SK-N-SH (cell line): Measurements from ENCODE around the gene ME3. TPM values are rescaled to one million over a fixed set of nuclear protein-coding genes. Genes with fewer than 3 reads are reported as not detected.
A peak's percentile ranks its signal among the peaks of the same experiment; 100 is the strongest.

Experiments used
- CTCF ChIA-PET: fragments of 300-600, 350-600 bp; formaldehyde crosslinking; extraction: SDS; loops from one replicate; lab custom pipeline; 2021; lab: Yijun Ruan, JAX
- POLR2A ChIA-PET: fragments of 350-600 bp; sonication (Branson Sonifier 250); formaldehyde crosslinking; extraction: SDS; loops from one replicate; lab custom pipeline; 2020; ENCODE audit warnings: antibody characterized with exemption, inconsistent platforms; lab: Yijun Ruan, JAX
- DNase-seq: peaks from one replicate; pipeline ENCODE4 v3.0.0; 2012
- H2AFZ ChIP-seq: fragments of 200-600 bp; sonication (generic); 2 replicates; pipeline ENCODE4 v1.8.1; 2016; ENCODE audit warnings: antibody characterized with exemption, mild to moderate bottlenecking, low read depth
- H3F3A ChIP-seq: fragments of 200-600 bp; sonication (generic); replicated peaks from 2 replicates; pipeline ENCODE3; 2016; ENCODE audit warnings: antibody characterized with exemption, mild to moderate bottlenecking; ENCODE audit not compliant: insufficient read depth
- H3K27ac ChIP-seq, 2 experiments: fragments of 200-500 bp in 1 of 2; fragments of 200-600 bp in 1 of 2; sonication (Bioruptor generic) in 1 of 2; sonication (generic), shearing (Covaris generic) in 1 of 2; 2 replicates each; pipeline versions ENCODE4 v1.5.1 to v1.6.1; 2014 to 2016; ENCODE audit warnings: low read depth in 2 of 2, inconsistent platforms in 1 of 2, low read length in 1 of 2, mild to moderate bottlenecking in 1 of 2, mixed read lengths in 1 of 2
- H3K27me3 ChIP-seq: fragments of 200-600 bp; sonication (generic), shearing (Covaris generic); 2 replicates; pipeline ENCODE4 v1.6.1; 2016; ENCODE audit warnings: mixed run types; ENCODE audit not compliant: insufficient read depth
- H3K36me3 ChIP-seq, 2 experiments: fragments of 200-500 bp in 1 of 2; fragments of 200-600 bp in 1 of 2; sonication (Bioruptor generic) in 1 of 2; sonication (generic) in 1 of 2; replicated peaks in 1 of 2; 2 replicates each; pipeline versions ENCODE3 to v1.5.1; 2014 to 2016; ENCODE audit warnings: low read length in 1 of 2, mild to moderate bottlenecking in 1 of 2; ENCODE audit not compliant: insufficient read depth in 2 of 2, control insufficient read depth in 1 of 2
- H3K4me1 ChIP-seq, 2 experiments: fragments of 200-500 bp in 1 of 2; fragments of 200-600 bp in 1 of 2; sonication (Bioruptor generic) in 1 of 2; sonication (generic), shearing (Covaris generic) in 1 of 2; 2 replicates each; pipeline versions ENCODE4 v1.5.1 to v1.6.1; 2014 to 2016; ENCODE audit warnings: low read depth in 1 of 2, low read length in 1 of 2, mixed run types in 1 of 2; ENCODE audit not compliant: insufficient read depth in 2 of 2, control insufficient read depth in 1 of 2
- H3K4me2 ChIP-seq: fragments of 200-600 bp; sonication (generic), shearing (Covaris generic); 2 replicates; pipeline ENCODE4 v1.6.1; 2017; ENCODE audit warnings: mixed run types
- H3K4me3 ChIP-seq, 2 experiments: fragments of 200-500 bp in 1 of 2; fragments of 200-600 bp in 1 of 2; sonication (Bioruptor generic) in 1 of 2; sonication (generic), shearing (Covaris generic) in 1 of 2; 2 replicates each; pipeline versions ENCODE4 v1.5.1 to v1.8.1; 2014 to 2016; ENCODE audit warnings: low read depth in 2 of 2, inconsistent platforms in 1 of 2, low read length in 1 of 2, mild to moderate bottlenecking in 1 of 2, mixed read lengths in 1 of 2, moderate library complexity in 1 of 2
- H3K79me2 ChIP-seq: fragments of 200-600 bp; sonication (generic); 2 replicates; pipeline ENCODE4 v1.8.1; 2017; ENCODE audit warnings: mild to moderate bottlenecking; ENCODE audit not compliant: insufficient read depth
- H3K9ac ChIP-seq: fragments of 200-600 bp; sonication (generic); 2 replicates; pipeline ENCODE4 v1.6.1; 2017; ENCODE audit warnings: mixed run types
- H3K9me2 ChIP-seq: fragments of 200-600 bp; sonication (generic); 2 replicates; pipeline ENCODE4 v1.6.1; 2017; ENCODE audit warnings: mixed run types
- H3K9me3 ChIP-seq: fragments of 200-600 bp; sonication (generic); 2 replicates; pipeline ENCODE4 v1.6.1; 2017; ENCODE audit warnings: mixed run types, mild to moderate bottlenecking, moderate library complexity
- H4K20me1 ChIP-seq: fragments of 200-600 bp; sonication (generic); 2 replicates; pipeline ENCODE4 v1.6.1; 2017; ENCODE audit warnings: mild to moderate bottlenecking, mixed run types; ENCODE audit not compliant: insufficient read depth
- EP300 ChIP-seq, 2 experiments: IDR thresholded peaks; 2 replicates each; pipeline versions ENCODE4 v1.4.0 to v1.6.1; 2012; ENCODE audit warnings: borderline replicate concordance in 1 of 2, low read depth in 1 of 2, low read length in 1 of 2
- GATA2 ChIP-seq: sonication (generic); formaldehyde crosslinking; IDR thresholded peaks from 2 replicates; pipeline ENCODE4 v1.5.0; 2020; ENCODE audit warnings: mild to moderate bottlenecking, missing genetic modification reagents
- JUND ChIP-seq: IDR thresholded peaks from 2 replicates; pipeline ENCODE4 v1.4.0; 2012
- MAX ChIP-seq: IDR thresholded peaks from 2 replicates; pipeline ENCODE4 v1.4.0; 2012; ENCODE audit warnings: low read depth
- PBX3 ChIP-seq: IDR thresholded peaks from 2 replicates; pipeline ENCODE4; 2012
- RAD21 ChIP-seq: IDR thresholded peaks from 2 replicates; pipeline ENCODE4 v1.6.1; 2012; ENCODE audit warnings: mild to moderate bottlenecking, low read length
- RCOR1 ChIP-seq: fragments of 150-350 bp; IDR thresholded peaks from 2 replicates; pipeline ENCODE4 v1.6.1; 2017; ENCODE audit warnings: antibody characterized with exemption, low read length
- TAF1 ChIP-seq: IDR thresholded peaks from 2 replicates; pipeline ENCODE4 v1.6.1; 2012; ENCODE audit warnings: low read depth, mild to moderate bottlenecking, low read length, moderate library complexity, borderline replicate concordance
- USF2 ChIP-seq: fragments of 150-350 bp; IDR thresholded peaks from 2 replicates; pipeline ENCODE4 v1.6.1; 2017; ENCODE audit warnings: antibody characterized with exemption, low read length, low read depth, borderline replicate concordance
- ZBTB33 ChIP-seq: IDR thresholded peaks from 2 replicates; pipeline ENCODE4 v1.4.0; 2012; ENCODE audit warnings: low read depth, borderline replicate concordance
- WGBS: methylation state at CpG from one replicate; pipeline ENCODE4 v1.1.6; 2017; ENCODE audit warnings: low lambda C conversion rate; 5-methylcytosine and 5-hydroxymethylcytosine counted together
- polyA plus RNA-seq, 3 experiments: library from polyadenylated mRNA; depleted of rRNA; stranded (reverse); fragments of >200 nt; gene quantifications; 2 replicates each; pipeline ENCODE4 v1.2.3, GENCODE V29; 2012

ME3 gene
- polyA plus RNA-seq, 1 of the 3 experiments (the other 2 are of a cell fraction), result 22.0 TPM

GRCh38 chr11:86570451-86570850 lies 102.0 kb downstream of the ME3 start:
- H3K4me1 ChIP-seq, result peaks cover 0 to 18% of the 10 kb centered on the region in 2 experiments; a peak in 1 of 4 replicates
- DNase-seq, result no peak
- no peaks in the 10 kb centered on the region for H3K9me2 ChIP-seq
- peaks cover 5% of the 10 kb centered on the region for H3F3A ChIP-seq
- H4K20me1 ChIP-seq, result no peaks in the 10 kb centered on the region
- no peaks in the 10 kb centered on the region for H3K9me3 ChIP-seq
- TF ChIP-seq GATA2 (CRISPR knock-in tag) (no peak), RCOR1 (no peak), EP300 (IDR thresholded peaks at IDR 0.05; ENCODE audit: borderline replicate concordance in 1 of 2, low read depth in 1 of 2, low read length in 1 of 2) (no peak), RAD21 (no peak), MAX (no peak), USF2 (no peak), JUND (no peak), ZBTB33 (no peak)
- no peak overlapping the region for H3K4me2 ChIP-seq
- H3K4me3 ChIP-seq, result no peak overlapping the region
- no peaks in the 10 kb centered on the region for H3K27me3 ChIP-seq
- ChIA-PET POLR2A (no interaction called here), CTCF (interaction anchor here (1.6 to 2.1 kb wide), 2 partner anchors 9 to 38 kb away, joined by 4 to 9 read pairs; no protein-coding TSS in a partner anchor)
- no peak overlapping the region for H3K9ac ChIP-seq
- no peak overlapping the region for H3K27ac ChIP-seq
- H3K36me3 ChIP-seq, result no peaks in the 10 kb centered on the region
- H3K79me2 ChIP-seq, result no peaks in the 10 kb centered on the region
- 100% methylated on average over 1 of the region's 3 CpGs for WGBS
- no peak overlapping the region for H2AFZ ChIP-seq

- H3K9me3 ChIP-seq, result no peaks in the 10 kb centered on the region
- no peak for DNase-seq
- no peaks in the 10 kb centered on the region for H3K36me3 ChIP-seq
- TF ChIP-seq TAF1, result no peak
- peak; percentile 26; the same call in 1 of the 2 replicates for TF ChIP-seq PBX3
- ChIA-PET CTCF (interaction anchor here (1.6 to 2.1 kb wide), 2 partner anchors 9 to 39 kb away, joined by 4 to 9 read pairs; no protein-coding TSS in a partner anchor), POLR2A (no interaction called here)
- H3K27ac ChIP-seq, result no peak overlapping the region
- no peaks in the 10 kb centered on the region for H3K9me2 ChIP-seq
- no peaks in the 10 kb centered on the region for H3K27me3 ChIP-seq
- no peak overlapping the region for H3K9ac ChIP-seq
- H3K4me2 ChIP-seq, result no peak overlapping the region
- H2AFZ ChIP-seq, result no peak overlapping the region
- 66% methylated on average over 5 of the region's 5 CpGs for WGBS
- peaks cover 0 to 16% of the 10 kb centered on the region in 2 experiments; a peak in 1 of 4 replicates for H3K4me1 ChIP-seq
- no peaks in the 10 kb centered on the region for H3K79me2 ChIP-seq
- H3K4me3 ChIP-seq, result no peak overlapping the region
- no peaks in the 10 kb centered on the region for H4K20me1 ChIP-seq
- peaks cover 5% of the 10 kb centered on the region for H3F3A ChIP-seq
These were observed 102.4 kb downstream of the ME3 start for GRCh38 chr11:86570020-86570419.
